NCI-H1092 treated with DMSO at 0.1 percent for 48 hours (cell line): ENCODE results near the gene BTBD19.
A peak's percentile ranks its signal among the peaks of the same experiment; 100 is the strongest.
"Not testable (repeated sequence)": the region's sequence is repeated elsewhere in the genome, so short reads cannot be mapped to it uniquely, and the experiment has no call there.

Experiments used
- DNase-seq: peaks from one replicate; lab custom pipeline; 2025; lab: John Stamatoyannopoulos, UW

The BTBD19 gene

GRCh38 chr1:44788120-44788860 is 20.0 kb upstream of the BTBD19 start, which contains the start of gene BEST4:
BEST4 (minus strand) TSS chr1:44788170; CDS start chr1:44787705, 465 bp downstream.
- no peak for DNase-seq

- no peak for DNase-seq
These were observed 17.1 kb upstream of the BTBD19 start for GRCh38 chr1:44790968-44791801.

- DNase-seq: no peak
These were observed 15.4 kb upstream of the BTBD19 start for GRCh38 chr1:44792736-44793502.

GRCh38 chr1:44797886-44798285 is 10.4 kb upstream of the BTBD19 start:
- DNase-seq: not testable (repeated sequence)

GRCh38 chr1:44798481-44799365 is 9.6 kb upstream of the BTBD19 start:
- peak; percentile 86 for DNase-seq

GRCh38 chr1:44799770-44800584 is 8.3 kb upstream of the BTBD19 start, which contains the start of gene PLK3:
PLK3 (plus strand) TSS chr1:44800377; CDS start chr1:44800464, 87 bp downstream.
- peak; percentile 99 for DNase-seq

- no peak for DNase-seq
These were observed 6.6 kb upstream of the BTBD19 start for GRCh38 chr1:44801491-44802305.

GRCh38 chr1:44802306-44803061 is 5.8 kb upstream of the BTBD19 start:
- DNase-seq: no peak

- no peak for DNase-seq
These were observed 5.3 kb upstream of the BTBD19 start for GRCh38 chr1:44803062-44803311.

- DNase-seq: no peak
These were observed 4.8 kb upstream of the BTBD19 start for GRCh38 chr1:44803312-44804095.

GRCh38 chr1:44805311-44806024 is 2.9 kb upstream of the BTBD19 start:
- DNase-seq: no peak

- DNase-seq: no peak
These were observed 2.2 kb upstream of the BTBD19 start for GRCh38 chr1:44806025-44806703.

GRCh38 chr1:44806704-44807363 is 1.5 kb upstream of the BTBD19 start, which contains the start of gene DYNLT4:
DYNLT4 (minus strand) TSS chr1:44807351; CDS start chr1:44806668, 683 bp downstream.
- DNase-seq: no peak

- DNase-seq: no peak
These were observed 810 bp upstream of the BTBD19 start for GRCh38 chr1:44807364-44808062.
